HL-60 (cell line): ENCODE measurements around the gene SLC6A7.

ENCODE experiments used
- DNase-seq, 2 experiments: peaks; one replicate each; pipeline ENCODE4 v3.0.0-alpha.2; 2010 to 2020; ENCODE audit warnings: low read depth in 1 of 2, low spot score in 1 of 2
- H3K27ac ChIP-seq: fragments of 250-450 bp; sonication (Bioruptor Pico); replicated peaks from 2 replicates; pipeline ENCODE4 v1.5.1; 2020; ENCODE audit warnings: mild to moderate bottlenecking, moderate library complexity
- H3K27me3 ChIP-seq: fragments of 250-450 bp; sonication (Bioruptor Pico); 2 replicates; pipeline ENCODE4 v1.5.1; 2021; ENCODE audit warnings: mild to moderate bottlenecking, moderate library complexity; ENCODE audit not compliant: insufficient read depth, poor library complexity, severe bottlenecking
- H3K4me3 ChIP-seq: replicated peaks from 2 replicates; pipeline ENCODE4 v1.5.1; 2011; ENCODE audit warnings: mild to moderate bottlenecking, control low read depth, low read length; ENCODE audit not compliant: insufficient read depth
- CTCF ChIP-seq: IDR thresholded peaks from one replicate; pipeline ENCODE4 v1.5.1; 2011; ENCODE audit warnings: low read length, control low read depth, inconsistent platforms; ENCODE audit not compliant: insufficient read depth
- GABPA ChIP-seq: IDR thresholded peaks from 2 replicates; pipeline ENCODE4 v1.6.1; 2012; ENCODE audit warnings: low read depth
- POLR2AphosphoS5 ChIP-seq: IDR thresholded peaks from 2 replicates; pipeline ENCODE4 v1.6.1; 2012; ENCODE audit warnings: low read depth
- REST ChIP-seq: IDR thresholded peaks from 2 replicates; pipeline ENCODE4 v1.6.1; 2012; ENCODE audit warnings: low read depth; ENCODE audit not compliant: insufficient replicate concordance
- SPI1 ChIP-seq: IDR thresholded peaks from 2 replicates; pipeline ENCODE4 v1.6.1; 2012; ENCODE audit warnings: low read depth, mild to moderate bottlenecking, borderline replicate concordance

Gene SLC6A7

GRCh38 chr5:150142185-150142958 is 47.5 kb upstream of the SLC6A7 start:
- peak in 1 of 2 experiments; percentile 74 for DNase-seq
- H3K27me3 ChIP-seq, result no peaks in the 10 kb centered on the region
- TF ChIP-seq SPI1 (peak; percentile 97), CTCF (no peak)
- no peak overlapping the region; the same call in 1 of the 2 replicates for H3K27ac ChIP-seq
- H3K4me3 ChIP-seq, result no peak overlapping the region; the same call in 1 of the 2 replicates

DNA sequence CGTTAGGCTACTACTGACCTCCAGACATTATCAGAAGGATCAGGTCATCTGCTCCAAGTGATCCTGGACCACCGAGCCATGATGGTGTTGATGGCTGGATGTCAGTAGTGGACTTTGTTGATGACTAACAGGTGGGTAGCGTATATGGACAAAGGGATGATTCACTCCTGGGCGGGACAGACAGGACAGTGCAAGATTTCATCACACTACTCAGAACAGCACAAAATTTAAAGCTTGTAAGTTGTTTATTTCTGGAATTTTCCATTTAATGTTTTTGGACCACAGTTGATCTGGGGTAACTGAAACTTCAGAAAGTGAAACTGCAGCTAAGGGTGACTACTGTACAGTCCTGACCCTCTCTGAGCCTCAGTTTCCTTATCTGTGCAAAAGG is 46.9 kb upstream of the SLC6A7 start:
- Histone ChIP-seq H3K4me3 (no peak overlapping the region; the same call in 1 of the 2 replicates), H3K27ac (peak overlapping the region; percentile 30; the same call in 1 of the 2 replicates), H3K27me3 (no peaks in the 10 kb centered on the region)
- TF ChIP-seq CTCF (no peak), GABPA (no peak), SPI1 (no peak)
- no peak for DNase-seq

- no peak overlapping the region for H3K4me3 ChIP-seq
- TF ChIP-seq SPI1 (no peak), REST (no peak), GABPA (no peak), POLR2AphosphoS5 (no peak), CTCF (no peak)
- H3K27me3 ChIP-seq, result no peaks in the 10 kb centered on the region
- H3K27ac ChIP-seq, result peak overlapping the region; percentile 30; the same call in 1 of the 2 replicates
- no peak for DNase-seq
Observed at GRCh38 chr5:150143350-150144245, 46.3 kb upstream of the SLC6A7 start.

GRCh38 chr5:150144246-150144801 is 45.5 kb upstream of the SLC6A7 start:
- Histone ChIP-seq H3K27me3 (no peaks in the 10 kb centered on the region), H3K27ac (no peak overlapping the region), H3K4me3 (no peak overlapping the region)
- no peak for TF ChIP-seq CTCF
- no peak for DNase-seq
